ENCODE measurements around the gene NRXN2. TPM values are rescaled to one million over a fixed set of nuclear protein-coding genes. Genes with fewer than 3 reads are reported as not detected.

NRXN2 gene
- total RNA-seq, 1 donor, result 0.73 TPM

- Histone ChIP-seq H3K4me3 (ENCODE audit: low read length) (no peak overlapping the region), H3K27me3 (ENCODE audit: insufficient read depth, low read length) (no peaks in the 10 kb centered on the region), H3K9me3 (ENCODE audit: low read depth, low read length) (no peaks in the 10 kb centered on the region), H3K4me1 (ENCODE audit: insufficient read depth, low read length) (no peaks in the 10 kb centered on the region)
Measured at GRCh38 chr11:64583296-64584262, 139.4 kb downstream of the NRXN2 start.

GRCh38 chr11:64582885-64583284 lies 140.1 kb downstream of the NRXN2 start:
- no peaks in the 10 kb centered on the region for H3K4me1 ChIP-seq (ENCODE audit: insufficient read depth, low read length)
- H3K9me3 ChIP-seq (ENCODE audit: low read depth, low read length), result no peaks in the 10 kb centered on the region
- no peak overlapping the region for H3K4me3 ChIP-seq (ENCODE audit: low read length)
- H3K27me3 ChIP-seq (ENCODE audit: insufficient read depth, low read length), result no peaks in the 10 kb centered on the region

- Histone ChIP-seq H3K9me3 (ENCODE audit: low read depth, low read length) (no peaks in the 10 kb centered on the region), H3K27me3 (ENCODE audit: insufficient read depth, low read length) (no peaks in the 10 kb centered on the region), H3K4me1 (ENCODE audit: insufficient read depth, low read length) (no peaks in the 10 kb centered on the region), H3K4me3 (ENCODE audit: low read length) (no peak overlapping the region)
Measured at GRCh38 chr11:64581057-64581523, 141.9 kb downstream of the NRXN2 start.

- Histone ChIP-seq H3K4me3 (ENCODE audit: low read length) (no peak overlapping the region), H3K27me3 (ENCODE audit: insufficient read depth, low read length) (no peaks in the 10 kb centered on the region), H3K9me3 (ENCODE audit: low read depth, low read length) (no peaks in the 10 kb centered on the region), H3K4me1 (ENCODE audit: insufficient read depth, low read length) (no peaks in the 10 kb centered on the region)
Measured at GRCh38 chr11:64580412-64580811, 142.6 kb downstream of the NRXN2 start.

- Histone ChIP-seq H3K4me3 (ENCODE audit: low read length) (no peak overlapping the region), H3K4me1 (ENCODE audit: insufficient read depth, low read length) (no peaks in the 10 kb centered on the region), H3K9me3 (ENCODE audit: low read depth, low read length) (no peaks in the 10 kb centered on the region), H3K27me3 (ENCODE audit: insufficient read depth, low read length) (no peaks in the 10 kb centered on the region)
Measured at GRCh38 chr11:64577202-64577601, 145.8 kb downstream of the NRXN2 start.

- Histone ChIP-seq H3K9me3 (ENCODE audit: low read depth, low read length) (no peaks in the 10 kb centered on the region), H3K4me1 (ENCODE audit: insufficient read depth, low read length) (no peaks in the 10 kb centered on the region), H3K27me3 (ENCODE audit: insufficient read depth, low read length) (no peaks in the 10 kb centered on the region), H3K4me3 (ENCODE audit: low read length) (no peak overlapping the region)
Measured at GRCh38 chr11:64572143-64572542, 150.9 kb downstream of the NRXN2 start.

GRCh38 chr11:64571410-64572091 lies 151.4 kb downstream of the NRXN2 start:
- no peaks in the 10 kb centered on the region for H3K27me3 ChIP-seq (ENCODE audit: insufficient read depth, low read length)
- H3K9me3 ChIP-seq (ENCODE audit: low read depth, low read length), result no peaks in the 10 kb centered on the region
- H3K4me1 ChIP-seq (ENCODE audit: insufficient read depth, low read length), result no peaks in the 10 kb centered on the region
- H3K4me3 ChIP-seq (ENCODE audit: low read length), result no peak overlapping the region

GRCh38 chr11:64571050-64571409 lies 152.0 kb downstream of the NRXN2 start:
- Histone ChIP-seq H3K4me1 (ENCODE audit: insufficient read depth, low read length) (no peaks in the 10 kb centered on the region), H3K9me3 (ENCODE audit: low read depth, low read length) (no peaks in the 10 kb centered on the region), H3K4me3 (ENCODE audit: low read length) (no peak overlapping the region), H3K27me3 (ENCODE audit: insufficient read depth, low read length) (no peaks in the 10 kb centered on the region)

GRCh38 chr11:64570341-64570740 lies 152.7 kb downstream of the NRXN2 start:
- H3K9me3 ChIP-seq (ENCODE audit: low read depth, low read length), result no peaks in the 10 kb centered on the region
- no peak overlapping the region for H3K4me3 ChIP-seq (ENCODE audit: low read length)
- no peaks in the 10 kb centered on the region for H3K27me3 ChIP-seq (ENCODE audit: insufficient read depth, low read length)
- no peaks in the 10 kb centered on the region for H3K4me1 ChIP-seq (ENCODE audit: insufficient read depth, low read length)

- H3K4me3 ChIP-seq (ENCODE audit: low read length), result no peak overlapping the region
- no peaks in the 10 kb centered on the region for H3K4me1 ChIP-seq (ENCODE audit: insufficient read depth, low read length)
- no peaks in the 10 kb centered on the region for H3K27me3 ChIP-seq (ENCODE audit: insufficient read depth, low read length)
- no peaks in the 10 kb centered on the region for H3K9me3 ChIP-seq (ENCODE audit: low read depth, low read length)
Measured at GRCh38 chr11:64569300-64569970, 153.6 kb downstream of the NRXN2 start.

GRCh38 chr11:64568584-64569140 lies 154.3 kb downstream of the NRXN2 start:
- no peaks in the 10 kb centered on the region for H3K27me3 ChIP-seq (ENCODE audit: insufficient read depth, low read length)
- H3K4me1 ChIP-seq (ENCODE audit: insufficient read depth, low read length), result no peaks in the 10 kb centered on the region
- H3K4me3 ChIP-seq (ENCODE audit: low read length), result no peak overlapping the region
- H3K9me3 ChIP-seq (ENCODE audit: low read depth, low read length), result no peaks in the 10 kb centered on the region

GRCh38 chr11:64568041-64568571 lies 154.9 kb downstream of the NRXN2 start:
- Histone ChIP-seq H3K9me3 (ENCODE audit: low read depth, low read length) (no peaks in the 10 kb centered on the region), H3K27me3 (ENCODE audit: insufficient read depth, low read length) (no peaks in the 10 kb centered on the region), H3K4me1 (ENCODE audit: insufficient read depth, low read length) (no peaks in the 10 kb centered on the region), H3K4me3 (ENCODE audit: low read length) (no peak overlapping the region)

- Histone ChIP-seq H3K27me3 (ENCODE audit: insufficient read depth, low read length) (no peaks in the 10 kb centered on the region), H3K4me1 (ENCODE audit: insufficient read depth, low read length) (no peaks in the 10 kb centered on the region), H3K9me3 (ENCODE audit: low read depth, low read length) (no peaks in the 10 kb centered on the region), H3K4me3 (ENCODE audit: low read length) (no peak overlapping the region)
Measured at GRCh38 chr11:64566915-64567891, 155.8 kb downstream of the NRXN2 start.

All from mononuclear cell (primary cell).